A549 (cell line): ENCODE results near the gene PLIN1. TPM values are rescaled to one million over a fixed set of nuclear protein-coding genes. Genes with fewer than 3 reads are reported as not detected.

Source experiments
- ATAC-seq, 2 experiments: fragments of 200-7000 bp in 1 of 2; fragments of >200 bp in 1 of 2; cut with Nextera tagmentation in 1 of 2; cut with Tn5 transposase in 1 of 2; 3 replicates each; pipeline versions ENCODE4 v1.8.0 to v1.9.1; 2018 to 2020; ENCODE audit warnings: mild to moderate bottlenecking in 1 of 2, moderate library complexity in 1 of 2
- CTCF ChIA-PET: fragments of 300-600 bp; sonication (Branson Sonifier 250); formaldehyde crosslinking; extraction: SDS; loops from one replicate; lab custom pipeline; 2021; ENCODE audit warnings: antibody characterized with exemption, inconsistent platforms; lab: Yijun Ruan, JAX
- POLR2A ChIA-PET: fragments of 350-600 bp; formaldehyde crosslinking; extraction: SDS; loops from one replicate; lab custom pipeline; 2021; ENCODE audit warnings: antibody characterized with exemption, inconsistent platforms; lab: Yijun Ruan, JAX
- DNase-seq, 2 experiments: peaks; one replicate each; pipeline versions ENCODE4 v3.0.0 to v3.0.0-alpha.2; 2011 to 2016; ENCODE audit warnings: low read depth in 1 of 2, low spot score in 1 of 2
- FAIRE-seq: peaks from 2 replicates; lab custom pipeline; 2011; peaks lifted over from hg19 to GRCh38; lab: Jason Lieb, UNC
- H3K27ac ChIP-seq, 2 experiments: fragments of >200 bp; sonication (Bioruptor Twin); formaldehyde crosslinking; 3 replicates each; pipeline ENCODE4 v1.5.1; 2016 to 2017
- H3K4me1 ChIP-seq: fragments of >200 bp; sonication (Bioruptor Twin); formaldehyde crosslinking; 3 replicates; pipeline ENCODE4 v1.6.1; 2016
- H3K4me2 ChIP-seq: fragments of >200 bp; sonication (Bioruptor Twin); formaldehyde crosslinking; 3 replicates; pipeline ENCODE4 v1.6.1; 2016
- H3K4me3 ChIP-seq: fragments of >200 bp; sonication (Bioruptor Twin); formaldehyde crosslinking; 3 replicates; pipeline ENCODE4 v1.5.1; 2016
- H3K9me3 ChIP-seq: fragments of >200 bp; sonication (Bioruptor Twin); formaldehyde crosslinking; 3 replicates; pipeline ENCODE4 v1.6.1; 2016
- BHLHE40 ChIP-seq: IDR thresholded peaks from 2 replicates; pipeline ENCODE4 v1.6.1; 2012; ENCODE audit warnings: low read depth, low read length, inconsistent platforms
- EHMT2 ChIP-seq: fragments of 200-600 bp; sonication (generic); IDR thresholded peaks from 2 replicates; pipeline ENCODE4 v1.6.1; 2016; ENCODE audit warnings: antibody characterized with exemption, low read depth, mild to moderate bottlenecking, moderate library complexity
- ESRRA ChIP-seq: fragments of 150-350 bp; IDR thresholded peaks from 2 replicates; pipeline ENCODE4 v1.6.1; 2014; ENCODE audit warnings: mild to moderate bottlenecking, low read length, borderline replicate concordance
- FOSB ChIP-seq: fragments of 250-450 bp; sonication (Bioruptor Pico); IDR thresholded peaks from 2 replicates; pipeline ENCODE4 v1.5.0; 2020; ENCODE audit warnings: mild to moderate bottlenecking, moderate library complexity
- HOXB13 ChIP-seq: fragments of 250-450 bp; sonication (Bioruptor Pico); IDR thresholded peaks from 2 replicates; pipeline ENCODE4 v1.5.0; 2020; ENCODE audit warnings: low read depth, mild to moderate bottlenecking, moderate library complexity
- HOXB5 ChIP-seq: fragments of 250-450 bp; sonication (Bioruptor Pico); IDR thresholded peaks from 2 replicates; pipeline ENCODE4 v1.5.0; 2020; ENCODE audit warnings: mild to moderate bottlenecking, moderate library complexity
- JUNB ChIP-seq: fragments of >200 bp; sonication (Bioruptor Twin); formaldehyde crosslinking; IDR thresholded peaks from 2 replicates; pipeline ENCODE4 v1.6.1; 2016
- MAFK ChIP-seq: fragments of 450-650 bp; IDR thresholded peaks from 2 replicates; pipeline ENCODE4 v1.6.1; 2014; ENCODE audit not compliant: partially characterized antibody
- POLR2AphosphoS2 ChIP-seq: conservative IDR thresholded peaks from 2 replicates; pipeline ENCODE4 v1.6.1; 2012; ENCODE audit warnings: low read length, improper control_type of control experiment, inconsistent platforms
- RAD21 ChIP-seq, 2 experiments: fragments of >200 bp in 1 of 2; sonication (Bioruptor Twin) in 1 of 2; formaldehyde crosslinking in 1 of 2; IDR thresholded peaks in 1 of 2; conservative IDR thresholded peaks in 1 of 2; 2 replicates in 1 of 2; 3 replicates in 1 of 2; pipeline ENCODE4 v1.6.1; 2012 to 2018; ENCODE audit warnings: inconsistent platforms in 1 of 2
- RARB ChIP-seq: fragments of 250-450 bp; sonication (Bioruptor Pico); IDR thresholded peaks from 2 replicates; pipeline ENCODE4 v1.8.0; 2021; ENCODE audit warnings: mild to moderate bottlenecking, moderate library complexity
- TFCP2L1 ChIP-seq: fragments of 250-450 bp; sonication (Bioruptor Pico); IDR thresholded peaks from 2 replicates; pipeline ENCODE4 v1.5.0; 2021; ENCODE audit warnings: mild to moderate bottlenecking
- TP53 ChIP-seq: fragments of 250-450 bp; sonication (Bioruptor Pico); IDR thresholded peaks from 2 replicates; pipeline ENCODE4 v1.5.0; 2021; ENCODE audit warnings: mild to moderate bottlenecking, moderate library complexity
- ZC3H11A ChIP-seq: fragments of 450-650 bp; IDR thresholded peaks from 2 replicates; pipeline ENCODE4 v1.6.1; 2014; ENCODE audit warnings: antibody characterized with exemption, mild to moderate bottlenecking
- ZFP36 ChIP-seq: fragments of 450-650 bp; IDR thresholded peaks from 2 replicates; pipeline ENCODE4 v1.6.1; 2014; ENCODE audit warnings: borderline replicate concordance; ENCODE audit not compliant: partially characterized antibody
- ZSCAN20 ChIP-seq: fragments of 250-450 bp; sonication (Bioruptor Pico); IDR thresholded peaks from 2 replicates; pipeline ENCODE4 v1.8.0; 2022; ENCODE audit warnings: mild to moderate bottlenecking, moderate library complexity
- WGBS: methylation state at CpG from one replicate; pipeline ENCODE4 v1.1.6; 2017; ENCODE audit errors: missing lambda C conversion rate; 5-methylcytosine and 5-hydroxymethylcytosine counted together
- polyA plus RNA-seq, 4 experiments: library from polyadenylated mRNA; depleted of rRNA in 3 of 4; stranded (reverse); fragments of >200 nt; fragmentation: RNase III in 1 of 4; extraction: RNeasy Plus Mini Kit Qiagen cat#74134 plus additional on column Dnase treatment in 1 of 4; gene quantifications; 2 replicates in 3 of 4; 3 replicates in 1 of 4; pipeline ENCODE4 v1.2.3, GENCODE V29; 2011 to 2017
- small RNA-seq, 6 experiments: library from RNA; depleted of rRNA; stranded (forward); fragments of <200 nt; gene quantifications; one replicate each; pipeline ENCODE3, GENCODE V24; 2012
- TF ChIP-seq, protein P1 (sequence below): fragments of 250-450 bp; sonication (Bioruptor Pico); IDR thresholded peaks from 2 replicates; pipeline ENCODE4 v1.5.0; 2021; ENCODE audit warnings: mild to moderate bottlenecking, moderate library complexity, borderline replicate concordance

PLIN1 gene
- polyA plus RNA-seq, 2 of the 4 experiments (the other 2 are of a cell fraction): 0.27 to 0.74 TPM

- Histone ChIP-seq H3K4me2 (no peak overlapping the region), H3K4me3 (no peak overlapping the region), H3K4me1 (no peaks in the 10 kb centered on the region), H3K27ac (no peak overlapping the region), H3K9me3 (peaks cover 7% of the 10 kb centered on the region; the same call in 1 of the 3 replicates)
- ATAC-seq (no peak), DNase-seq (no peak), FAIRE-seq (no peak)
- ChIA-PET POLR2A (no interaction called here), CTCF (interaction anchor here (1.0 to 1.5 kb wide), 4 partner anchors 22 to 121 kb away, joined by 3 to 4 read pairs (median 4); no protein-coding TSS in a partner anchor)
- 94% methylated on average over 4 of the region's 4 CpGs for whole genome bisulfite sequencing
- TF ChIP-seq ZSCAN20: no peak
- no peak for TF ChIP-seq HOXB13 (CRISPR knock-in tag)
- TF ChIP-seq MAFK: peak; percentile 63
- TF ChIP-seq, all 56 proteins: peak for 1
These were observed 62.9 kb downstream of the PLIN1 start for GRCh38 chr15:89616228-89616627.

DNA sequence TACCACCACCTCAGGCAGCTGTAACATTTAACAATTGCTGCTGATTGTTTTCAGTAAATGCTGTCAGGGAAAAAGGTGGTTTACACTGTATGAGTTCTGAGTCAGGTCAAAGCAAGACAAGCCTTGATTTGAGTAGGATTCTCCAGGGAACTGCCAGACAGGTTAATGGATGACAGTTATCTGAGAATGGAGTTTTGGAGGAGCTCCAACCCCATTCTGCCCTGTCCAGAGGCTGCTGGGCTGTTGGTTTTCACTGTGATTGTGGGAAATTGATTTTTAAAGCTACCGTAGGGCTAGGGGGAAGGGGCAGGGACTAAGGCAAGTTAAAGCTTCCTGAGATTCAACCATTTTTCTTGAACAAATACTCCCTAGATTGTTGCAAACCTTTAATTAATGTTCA, 64.0 kb downstream of the PLIN1 start:
- DNase-seq (no peak), ATAC-seq (peak in 1 of 2 experiments; percentile 45; a peak in 1 of 6 replicates), FAIRE-seq (no peak)
- ChIA-PET POLR2A (no interaction called here), CTCF (interaction anchor here (0.7 to 2.3 kb wide), 8 partner anchors 13 to 256 kb away, joined by 3 to 9 read pairs (median 4); partner anchors contain the start of gene RHCG)
- peaks cover 10% of the 10 kb centered on the region; the same call in 1 of the 3 replicates for H3K9me3 ChIP-seq
- no peak overlapping the region for H3K27ac ChIP-seq
- 94% methylated on average over 1 of the region's 1 CpG for WGBS
- TF ChIP-seq TFCP2L1 (no peak), MAFK (no peak), ZFP36 (no peak), BHLHE40 (no peak), POLR2AphosphoS2 (no peak), ESRRA (no peak), HOXB5 (CRISPR knock-in tag) (no peak), EHMT2 (no peak), FOSB (no peak), TP53 (CRISPR knock-in tag) (no peak), RAD21 (conservative IDR thresholded peaks at IDR 0.05 in 1 of 2, IDR thresholded peaks at IDR 0.05 in 1 of 2) (no peak), RARB (CRISPR knock-in tag) (no peak), JUNB (no peak), ZC3H11A (no peak)
- TF ChIP-seq, protein P1, sequence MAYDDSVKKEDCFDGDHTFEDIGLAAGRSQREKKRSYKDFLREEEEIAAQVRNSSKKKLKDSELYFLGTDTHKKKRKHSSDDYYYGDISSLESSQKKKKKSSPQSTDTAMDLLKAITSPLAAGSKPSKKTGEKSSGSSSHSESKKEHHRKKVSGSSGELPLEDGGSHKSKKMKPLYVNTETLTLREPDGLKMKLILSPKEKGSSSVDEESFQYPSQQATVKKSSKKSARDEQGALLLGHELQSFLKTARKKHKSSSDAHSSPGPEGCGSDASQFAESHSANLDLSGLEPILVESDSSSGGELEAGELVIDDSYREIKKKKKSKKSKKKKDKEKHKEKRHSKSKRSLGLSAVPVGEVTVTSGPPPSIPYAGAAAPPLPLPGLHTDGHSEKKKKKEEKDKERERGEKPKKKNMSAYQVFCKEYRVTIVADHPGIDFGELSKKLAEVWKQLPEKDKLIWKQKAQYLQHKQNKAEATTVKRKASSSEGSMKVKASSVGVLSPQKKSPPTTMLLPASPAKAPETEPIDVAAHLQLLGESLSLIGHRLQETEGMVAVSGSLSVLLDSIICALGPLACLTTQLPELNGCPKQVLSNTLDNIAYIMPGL (CRISPR knock-in tag): no peak
- H3K4me1 ChIP-seq: no peaks in the 10 kb centered on the region
- no peak overlapping the region for H3K4me2 ChIP-seq
- H3K4me3 ChIP-seq: no peak overlapping the region

Small RNA genes within 50 kb of the gene (small RNA-seq; reads per million reads assigned to genes)
- 0 to 0.77 (median 0.21) reads per million in 6 experiments for gene RNU6-132P

Other genes with a start within 250 kb of the PLIN1 start
- gene RHCG, start 182.8 kb downstream of the PLIN1 start, polyA plus RNA-seq (2011; rRNA removed): 11.0 and 16.6 TPM in 2 replicates
- 3.1 to 3.7 TPM (median 3.6 TPM) in 3 replicates for gene RHCG, start 182.8 kb downstream of the PLIN1 start, polyA plus RNA-seq (2017; fragmentation: RNase III; extraction: RNeasy Plus Mini Kit Qiagen cat#74134 plus additional on column Dnase treatment)
- 7.8 and 9.4 TPM in 2 replicates for gene TICRR, start 103.9 kb downstream of the PLIN1 start, polyA plus RNA-seq (2011; rRNA removed)
- gene TICRR, start 103.9 kb downstream of the PLIN1 start, polyA plus RNA-seq (2017; fragmentation: RNase III; extraction: RNeasy Plus Mini Kit Qiagen cat#74134 plus additional on column Dnase treatment): 10.4 to 11.6 TPM (median 11.3 TPM) in 3 replicates
- 2.1 and 2.2 TPM in 2 replicates for gene KIF7, start 23.9 kb downstream of the PLIN1 start, polyA plus RNA-seq (2011; rRNA removed)
- gene KIF7, start 23.9 kb downstream of the PLIN1 start, polyA plus RNA-seq (2017; fragmentation: RNase III; extraction: RNeasy Plus Mini Kit Qiagen cat#74134 plus additional on column Dnase treatment): 3.3 to 4.1 TPM (median 3.9 TPM) in 3 replicates
- gene PEX11A, start 11.4 kb upstream of the PLIN1 start, polyA plus RNA-seq (2011; rRNA removed): 8.1 and 11.3 TPM in 2 replicates
- gene PEX11A, start 11.4 kb upstream of the PLIN1 start, polyA plus RNA-seq (2017; fragmentation: RNase III; extraction: RNeasy Plus Mini Kit Qiagen cat#74134 plus additional on column Dnase treatment): 5.2 to 6.3 TPM (median 6.0 TPM) in 3 replicates
- 0.26 and 0.38 TPM in 2 replicates for gene WDR93, start 11.4 kb upstream of the PLIN1 start, polyA plus RNA-seq (2011; rRNA removed)
- gene WDR93, start 11.4 kb upstream of the PLIN1 start, polyA plus RNA-seq (2017; fragmentation: RNase III; extraction: RNeasy Plus Mini Kit Qiagen cat#74134 plus additional on column Dnase treatment): 0.10 to 0.16 TPM (median 0.12 TPM) in 3 replicates
- 1.2 and 1.7 TPM in 2 replicates for gene MESP1, start 71.9 kb upstream of the PLIN1 start, polyA plus RNA-seq (2011; rRNA removed)
- gene MESP1, start 71.9 kb upstream of the PLIN1 start, polyA plus RNA-seq (2017; fragmentation: RNase III; extraction: RNeasy Plus Mini Kit Qiagen cat#74134 plus additional on column Dnase treatment): 2.3 to 2.8 TPM (median 2.7 TPM) in 3 replicates
- 0.22 and 0.24 TPM in 2 replicates for gene MESP2, start 97.0 kb upstream of the PLIN1 start, polyA plus RNA-seq (2011; rRNA removed)
- gene MESP2, start 97.0 kb upstream of the PLIN1 start, polyA plus RNA-seq (2017; fragmentation: RNase III; extraction: RNeasy Plus Mini Kit Qiagen cat#74134 plus additional on column Dnase treatment): 0.50 to 0.57 TPM (median 0.53 TPM) in 3 replicates
- gene ANPEP, start 135.5 kb upstream of the PLIN1 start, polyA plus RNA-seq (2011; rRNA removed): 3.8 and 5.3 TPM in 2 replicates
- 9.3 to 12.5 TPM (median 9.9 TPM) in 3 replicates for gene ANPEP, start 135.5 kb upstream of the PLIN1 start, polyA plus RNA-seq (2017; fragmentation: RNase III; extraction: RNeasy Plus Mini Kit Qiagen cat#74134 plus additional on column Dnase treatment)
- gene AP3S2, start 214.6 kb upstream of the PLIN1 start, polyA plus RNA-seq (2011; rRNA removed): 56.7 and 85.9 TPM in 2 replicates
- 85.1 to 95.0 TPM (median 91.7 TPM) in 3 replicates for gene AP3S2, start 214.6 kb upstream of the PLIN1 start, polyA plus RNA-seq (2017; fragmentation: RNase III; extraction: RNeasy Plus Mini Kit Qiagen cat#74134 plus additional on column Dnase treatment)
- 19.4 and 20.3 TPM in 2 replicates for gene ARPIN, start 233.6 kb upstream of the PLIN1 start, polyA plus RNA-seq (2011; rRNA removed)
- gene ARPIN, start 233.6 kb upstream of the PLIN1 start, polyA plus RNA-seq (2017; fragmentation: RNase III; extraction: RNeasy Plus Mini Kit Qiagen cat#74134 plus additional on column Dnase treatment): 14.0 to 20.2 TPM (median 17.2 TPM) in 3 replicates